Urothelium cell line (cell line): Measurements from ENCODE around the gene ZHX3.
"Not testable (repeated sequence)": the region's sequence is repeated elsewhere in the genome, so short reads cannot be mapped to it uniquely, and the experiment has no call there.

Experiments
- DNase-seq: peaks from one replicate; pipeline ENCODE4 v3.0.0; 2011; ENCODE audit warnings: low spot score, mixed read lengths
- FAIRE-seq: peaks from 2 replicates; lab custom pipeline; 2011; peaks lifted over from hg19 to GRCh38; lab: Jason Lieb, UNC

The ZHX3 gene

DNA sequence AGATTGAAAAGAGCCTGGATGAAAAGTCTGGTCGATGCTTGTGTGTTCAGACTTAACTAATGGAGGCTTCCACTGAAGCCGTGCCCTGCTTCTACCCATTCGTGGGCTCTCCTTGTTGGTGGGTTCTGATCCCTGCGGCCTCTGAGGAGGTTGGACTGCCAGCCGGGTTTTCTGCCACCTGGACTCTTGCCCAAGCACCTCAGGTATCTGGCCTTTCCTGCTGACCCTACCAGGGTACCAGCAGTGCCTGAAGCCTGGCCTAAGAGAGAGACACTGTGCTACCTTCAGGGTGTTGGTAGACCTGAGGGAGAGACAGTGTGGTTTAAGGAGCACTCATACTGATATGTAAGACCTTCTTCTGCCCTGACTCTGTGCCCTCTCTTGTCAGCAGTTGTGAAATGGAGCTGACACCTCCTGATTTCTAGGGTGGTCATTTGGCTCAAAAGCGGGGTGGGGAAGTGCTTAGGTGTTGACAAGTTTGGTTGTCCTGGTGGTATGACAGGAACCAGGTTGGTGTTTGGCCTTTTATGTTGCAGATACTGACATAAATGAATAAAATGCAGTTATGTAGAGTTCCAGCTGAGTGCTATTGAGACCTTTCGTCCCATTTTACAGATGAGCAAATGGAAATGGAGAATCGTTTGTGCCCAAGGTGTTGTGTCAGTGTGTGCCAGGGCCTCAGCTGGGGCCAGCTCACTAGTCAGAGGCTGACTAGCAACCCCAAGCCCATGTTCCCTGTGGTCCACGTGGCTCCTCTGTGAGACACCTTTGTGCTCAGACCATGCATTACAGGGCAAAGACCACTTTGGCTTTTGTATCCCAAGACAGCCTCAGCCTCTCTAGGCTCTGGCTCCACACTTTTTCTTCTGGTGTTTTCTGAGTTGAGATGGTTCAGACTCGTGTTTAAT is 177.1 kb downstream of the ZHX3 start:
- FAIRE-seq = no peak

GRCh38 chr20:41139227-41140093 is 178.1 kb downstream of the ZHX3 start:
- FAIRE-seq = no peak
- no peak for DNase-seq

More for the DNA sequence above, 177.1 kb downstream of the ZHX3 start:
- DNase-seq = no peak

DNA sequence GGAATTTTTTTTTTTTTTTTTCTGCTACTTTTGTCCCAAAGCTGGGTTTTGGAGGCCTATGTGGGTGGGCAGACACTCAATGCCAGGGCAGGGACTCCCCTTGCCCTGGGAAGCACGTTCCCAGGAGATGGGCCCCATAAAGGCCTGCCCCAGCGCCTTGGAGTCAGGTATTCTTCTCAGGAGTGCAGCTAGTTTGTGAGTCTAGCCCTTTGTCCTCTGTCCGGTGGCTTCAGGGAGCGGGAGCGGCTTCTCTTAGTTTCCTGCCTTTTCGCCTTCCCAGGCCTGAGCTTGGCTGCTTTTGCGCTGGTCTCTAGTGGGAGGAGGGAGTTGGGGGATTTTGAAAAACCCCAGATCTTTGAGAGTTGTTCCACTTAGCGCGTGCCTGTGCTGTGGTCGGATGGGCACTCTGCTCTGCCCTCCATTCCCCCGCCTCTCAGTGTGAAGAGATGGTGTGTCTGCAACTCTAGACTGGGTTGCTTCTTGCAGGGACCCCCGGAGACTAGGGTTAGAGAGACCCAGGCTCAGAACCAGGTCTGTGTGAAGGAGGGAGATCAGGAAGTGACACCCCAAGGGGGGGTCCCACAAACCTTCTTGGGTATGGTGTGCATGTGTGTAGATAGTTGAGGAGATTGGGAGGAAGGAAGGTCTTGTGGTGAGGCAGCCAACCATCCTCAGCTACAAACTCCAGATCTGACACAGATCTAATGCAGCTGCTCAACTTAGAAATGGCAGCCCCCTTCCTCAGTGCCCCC is 178.9 kb downstream of the ZHX3 start:
- DNase-seq (no peak), FAIRE-seq (no peak)

- DNase-seq (peak; percentile 89), FAIRE-seq (no peak)
Measured at GRCh38 chr20:41137614-41138474, 179.7 kb downstream of the ZHX3 start.

DNA sequence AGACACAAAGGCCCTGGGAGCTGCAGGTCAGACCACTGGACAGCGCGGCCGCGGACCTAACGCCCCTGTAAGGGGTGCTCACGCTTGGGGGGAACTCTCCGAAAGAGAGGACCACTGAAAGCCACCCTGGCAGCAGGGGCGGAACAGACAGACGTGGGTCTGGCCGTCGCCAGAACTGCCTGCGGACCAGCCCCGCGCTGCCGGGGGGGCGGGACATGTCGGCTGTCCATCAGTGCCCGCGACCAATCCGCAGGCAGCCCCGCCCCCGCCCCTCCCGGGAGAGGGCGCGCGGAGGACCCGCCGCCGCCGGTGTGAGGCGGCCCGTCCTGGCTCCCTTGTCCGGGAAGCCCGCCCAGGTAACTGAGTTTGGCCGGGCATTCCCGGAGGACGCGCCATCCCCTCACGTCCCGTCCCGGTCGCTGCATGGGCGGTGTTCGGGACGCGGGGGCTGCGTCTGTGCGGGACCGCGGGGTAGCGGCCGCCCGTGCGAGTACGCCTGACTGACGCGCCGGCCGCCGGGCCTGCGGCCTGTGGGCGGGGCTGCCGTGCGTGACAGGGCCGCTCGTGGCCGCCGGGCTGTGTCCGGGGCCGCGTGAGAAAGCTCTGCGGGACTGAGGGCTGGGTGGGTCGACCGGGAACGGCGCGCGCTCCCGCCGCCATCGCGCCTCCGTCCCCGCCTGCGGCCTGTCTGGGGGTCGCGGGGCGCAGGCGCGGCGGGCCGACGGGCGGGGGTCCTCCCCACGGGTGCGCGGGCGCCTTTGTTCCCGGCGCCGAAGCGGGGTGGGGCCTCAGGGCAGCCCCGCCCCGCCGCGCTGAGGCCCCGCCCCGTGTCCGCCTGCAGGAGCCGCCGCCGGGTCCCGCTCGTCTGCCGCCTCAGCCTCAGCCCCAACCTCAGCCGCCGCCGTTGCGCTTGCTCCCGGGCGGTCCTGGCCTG is 180.6 kb downstream of the ZHX3 start, which contains the start of gene PLCG1:
TSS of gene PLCG1 (plus strand) at position 864 of the 934 bp plus-strand sequence. CDS start 99 bp downstream, outside the sequence.
- DNase-seq (peak; percentile 99), FAIRE-seq (peak; percentile 56)

DNA sequence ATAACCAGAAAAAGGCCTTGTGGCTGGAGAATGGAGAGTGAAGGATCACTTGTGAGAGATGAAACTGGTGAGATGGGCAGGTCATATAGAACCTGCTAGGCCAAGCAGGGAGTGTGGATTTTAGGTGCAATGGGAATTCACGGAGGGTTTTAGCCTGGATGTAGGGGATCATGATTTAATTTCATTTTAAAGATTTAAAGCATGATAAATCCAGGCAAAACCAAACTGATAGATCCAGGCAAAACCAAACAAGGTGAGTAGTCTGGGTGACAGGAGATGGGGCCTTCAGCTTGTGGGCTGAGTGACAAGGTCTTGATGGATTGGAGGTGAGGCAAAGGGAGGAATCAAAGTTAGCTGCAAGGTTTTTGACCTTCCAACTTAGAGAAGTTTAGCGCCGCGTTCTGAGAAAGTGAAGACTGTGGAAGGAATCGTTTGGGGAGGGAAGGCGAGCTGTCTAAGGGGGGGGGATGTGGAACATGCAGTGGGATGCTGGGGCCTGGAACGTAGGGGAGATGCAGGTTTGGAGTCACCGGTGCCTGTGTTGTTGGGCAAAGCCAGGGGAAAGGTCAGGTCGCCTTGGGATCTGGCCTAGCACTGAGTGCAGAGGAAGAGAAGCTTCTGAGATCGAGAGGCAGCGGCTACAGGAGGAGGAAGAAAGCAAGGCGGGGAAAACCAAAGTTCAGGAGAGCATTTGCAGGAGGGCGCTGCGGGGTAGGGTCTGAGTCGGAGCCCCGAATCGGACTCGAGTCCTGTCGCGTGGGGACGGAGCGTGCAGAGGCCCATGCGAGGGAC is 181.4 kb downstream of the ZHX3 start:
- DNase-seq (no peak), FAIRE-seq (no peak)

DNA sequence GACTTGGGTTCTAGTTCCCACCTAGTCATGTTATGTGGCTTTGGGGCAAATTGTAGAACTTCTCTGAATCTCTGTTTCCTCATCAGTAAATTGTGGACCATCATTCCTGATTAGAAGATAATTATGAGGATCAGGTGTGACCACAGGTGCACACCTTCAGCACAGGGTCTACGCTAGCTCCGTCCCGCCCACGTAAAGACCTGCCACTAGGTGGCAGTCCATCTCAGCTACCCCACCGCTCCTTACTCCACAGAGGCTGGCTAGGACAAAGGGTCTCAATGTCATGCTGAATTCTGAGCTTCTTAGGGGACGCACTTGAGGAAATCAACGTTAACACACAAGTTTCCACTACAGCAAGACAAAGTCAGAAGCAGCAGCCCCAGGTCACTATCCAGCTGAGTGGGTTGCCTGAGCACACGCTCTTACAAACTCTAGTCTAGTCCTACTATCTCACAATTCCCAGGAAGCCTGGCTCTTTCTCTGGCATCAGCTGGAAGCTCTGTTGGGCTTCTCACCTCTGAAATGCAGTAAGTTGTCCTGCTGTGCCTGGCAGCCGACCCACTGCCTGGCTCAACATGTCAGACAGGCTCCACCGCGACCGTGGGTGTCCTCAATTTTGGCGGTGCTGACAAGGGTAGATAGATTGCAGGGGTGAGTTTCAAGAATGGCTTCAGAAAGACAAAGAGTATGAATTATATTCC is 182.2 kb downstream of the ZHX3 start:
- FAIRE-seq (peak; percentile 72), DNase-seq (peak; percentile 75)

DNA sequence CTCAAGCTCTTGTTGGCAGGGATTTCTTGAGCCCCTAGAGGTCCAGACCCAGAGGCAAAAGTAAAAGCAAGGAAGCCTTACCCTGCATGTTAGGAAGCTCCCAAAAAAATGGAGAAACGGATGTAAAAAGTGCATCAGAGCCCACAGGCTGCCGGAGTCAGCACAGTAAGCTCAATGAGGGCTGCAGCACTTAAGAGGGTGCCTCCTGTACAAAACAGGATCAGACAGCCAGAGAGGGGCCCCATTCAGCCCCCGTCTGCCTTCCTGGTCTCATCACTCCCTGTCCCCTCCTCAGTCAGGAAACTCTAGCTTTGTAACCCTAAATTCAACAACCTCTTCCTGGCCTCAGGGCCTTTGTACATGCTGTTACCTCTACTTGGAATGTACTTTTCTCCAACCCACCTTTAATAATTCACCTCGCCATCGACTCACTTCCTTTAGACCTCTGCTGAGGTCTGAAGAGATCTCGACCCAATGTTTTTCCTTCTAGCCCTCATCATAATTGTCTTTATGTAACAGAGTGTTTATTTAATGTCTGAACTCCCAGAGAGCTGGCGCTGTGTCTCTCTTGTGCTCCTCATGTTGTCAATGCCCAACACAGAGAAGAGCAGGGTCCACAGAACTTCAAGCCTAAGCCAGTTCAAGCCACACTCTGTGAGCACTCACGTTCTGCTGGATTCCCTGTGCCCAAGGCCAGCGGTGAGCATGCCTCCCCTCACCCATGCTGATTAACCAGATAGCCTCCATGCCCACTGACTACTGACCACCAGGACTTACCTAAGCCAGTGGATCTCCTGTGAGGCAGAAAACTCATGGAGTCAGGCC is 183.0 kb downstream of the ZHX3 start:
- DNase-seq = no peak
- no peak for FAIRE-seq

GRCh38 chr20:41133709-41134361 is 183.7 kb downstream of the ZHX3 start:
- no peak for DNase-seq
- no peak for FAIRE-seq

- not testable (repeated sequence) for FAIRE-seq
Measured at GRCh38 chr20:41132388-41132775, 185.1 kb downstream of the ZHX3 start.

DNA sequence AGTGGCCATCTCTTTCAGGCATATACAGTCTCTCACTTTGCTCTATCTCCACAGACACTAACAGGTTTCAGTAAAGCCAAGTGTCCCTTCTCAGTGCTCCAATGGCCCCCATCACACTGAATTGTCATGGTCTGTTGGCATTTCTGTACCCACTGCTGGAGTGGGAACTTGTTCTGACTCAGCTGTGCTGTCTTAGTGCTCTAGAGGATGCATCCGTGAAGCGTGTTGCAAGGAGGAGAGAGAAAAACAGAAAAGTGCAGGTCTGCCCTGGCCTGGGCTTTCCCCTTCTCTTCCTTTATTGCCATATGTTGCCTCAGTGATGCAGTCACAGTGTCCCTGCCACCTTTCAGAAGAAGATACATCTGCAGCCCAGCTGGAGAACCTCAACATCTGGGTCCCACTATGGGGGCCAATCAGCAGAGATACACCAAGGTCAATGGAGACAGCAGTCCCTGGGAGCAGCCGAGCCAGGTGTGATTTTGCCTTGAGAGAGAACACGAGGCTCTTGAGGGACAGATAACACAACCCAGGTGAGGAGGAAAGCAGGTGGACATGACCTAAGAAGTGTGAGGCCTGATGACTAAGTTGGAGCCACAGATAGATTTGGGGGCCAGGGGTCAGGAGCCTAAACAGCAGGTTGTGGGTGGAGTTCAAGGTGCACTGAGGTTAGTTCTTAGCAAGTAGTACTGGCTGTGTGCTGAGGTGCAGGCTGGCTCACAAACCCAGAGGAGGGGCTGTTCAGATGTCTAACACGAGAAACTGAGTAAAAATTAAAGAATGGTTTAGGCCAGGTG is 185.7 kb downstream of the ZHX3 start:
- no peak for DNase-seq
- no peak for FAIRE-seq

More at GRCh38 chr20:41132388-41132775, 185.1 kb downstream of the ZHX3 start:
- DNase-seq = not testable (repeated sequence)
